ENCODE data around the gene FOXL3.

Gene FOXL3

GRCh38 chr7:300546-301290, 10.7 kb downstream of the FOXL3 start:
- no peak for DNase-seq (ENCODE audit: low read depth in 2 of 2, low spot score in 1 of 2)

DNA sequence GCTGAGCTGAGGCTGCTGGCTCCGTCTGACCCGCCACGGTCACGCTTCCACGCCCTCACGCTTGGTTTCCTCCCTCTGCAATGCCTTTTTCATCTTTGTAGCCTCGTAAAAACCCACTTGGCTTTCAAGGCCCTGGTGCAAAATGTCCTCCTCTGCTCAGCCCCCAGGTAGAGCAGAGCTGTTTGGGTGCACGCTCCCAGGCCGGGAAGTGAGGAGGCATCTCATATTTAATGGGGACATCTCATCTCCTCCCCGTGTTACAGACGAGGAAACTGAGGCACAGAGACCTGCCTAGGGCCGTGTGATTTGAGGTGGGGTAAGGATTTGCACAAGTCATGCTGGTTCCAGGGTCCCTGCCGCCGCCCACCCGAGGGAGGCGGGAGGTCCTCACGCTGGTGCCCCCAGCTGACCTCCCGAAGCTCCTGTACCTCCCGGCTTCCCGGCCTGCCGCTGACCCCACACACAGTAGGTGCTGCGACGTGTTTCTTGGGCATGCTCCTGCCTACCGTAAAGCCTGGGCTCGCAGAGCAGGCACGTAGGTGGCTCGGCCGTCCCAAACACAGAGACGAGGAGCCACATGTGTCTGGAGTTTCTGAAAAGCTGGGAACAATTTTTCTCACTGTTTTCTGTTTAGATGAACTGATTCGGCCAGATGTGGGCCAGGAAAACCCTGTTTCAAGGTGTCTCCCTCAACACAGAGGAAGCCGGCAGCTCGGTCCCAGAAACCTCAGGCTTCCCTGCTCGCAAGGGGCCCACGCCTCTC, 11.5 kb downstream of the FOXL3 start:
- no peak for DNase-seq (ENCODE audit: low read depth in 2 of 2, low spot score in 1 of 2)

DNA sequence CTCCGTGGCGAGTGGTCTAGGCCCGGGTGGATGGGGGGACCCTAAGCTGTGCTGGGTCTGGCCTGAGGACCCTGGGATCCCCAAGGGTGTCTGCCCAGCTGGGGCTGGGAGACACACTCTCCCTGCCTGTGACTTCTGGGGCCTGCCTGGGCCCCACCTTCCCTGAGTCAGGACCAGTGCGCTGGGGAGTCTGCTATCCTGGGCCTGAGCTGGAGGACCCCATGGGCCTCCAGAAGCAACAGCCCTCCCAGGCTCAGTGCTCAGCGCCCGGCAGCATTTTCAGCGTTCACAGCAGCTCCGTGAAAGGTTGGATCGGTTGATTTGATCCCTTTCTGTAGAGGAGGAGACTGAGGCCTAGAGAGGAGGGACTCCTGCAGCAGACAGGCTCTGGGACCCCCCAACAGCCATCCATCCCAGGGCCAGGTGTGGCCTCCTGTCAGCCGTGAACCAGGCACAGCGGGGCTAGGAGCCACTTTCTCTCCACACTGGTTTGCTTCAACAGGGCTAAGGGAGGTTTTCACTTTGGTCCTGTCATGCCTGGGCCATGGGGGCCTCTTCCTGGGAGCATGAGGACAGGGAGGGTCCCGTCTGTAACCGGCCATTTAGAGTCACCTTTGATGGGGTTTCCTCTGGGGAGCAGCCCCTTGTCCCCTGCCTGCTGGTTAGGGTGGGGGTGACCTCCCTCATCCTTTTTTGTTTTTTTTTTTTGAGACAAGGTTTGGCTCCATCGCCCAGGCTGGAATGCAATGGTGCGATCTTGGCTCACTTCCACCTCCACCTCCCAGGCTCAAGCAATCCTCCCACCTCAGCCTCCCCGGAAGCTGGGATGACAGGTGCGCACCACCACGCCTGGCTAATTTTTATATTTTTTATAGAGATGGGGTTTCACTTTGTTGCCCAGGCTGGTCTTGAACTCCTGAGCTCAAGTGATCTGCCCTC, 12.4 kb downstream of the FOXL3 start:
- DNase-seq (ENCODE audit: low read depth in 2 of 2, low spot score in 1 of 2), result no peak

- DNase-seq (ENCODE audit: low read depth in 2 of 2, low spot score in 1 of 2), result no peak
These were observed 13.5 kb downstream of the FOXL3 start for GRCh38 chr7:303425-303824.

DNA sequence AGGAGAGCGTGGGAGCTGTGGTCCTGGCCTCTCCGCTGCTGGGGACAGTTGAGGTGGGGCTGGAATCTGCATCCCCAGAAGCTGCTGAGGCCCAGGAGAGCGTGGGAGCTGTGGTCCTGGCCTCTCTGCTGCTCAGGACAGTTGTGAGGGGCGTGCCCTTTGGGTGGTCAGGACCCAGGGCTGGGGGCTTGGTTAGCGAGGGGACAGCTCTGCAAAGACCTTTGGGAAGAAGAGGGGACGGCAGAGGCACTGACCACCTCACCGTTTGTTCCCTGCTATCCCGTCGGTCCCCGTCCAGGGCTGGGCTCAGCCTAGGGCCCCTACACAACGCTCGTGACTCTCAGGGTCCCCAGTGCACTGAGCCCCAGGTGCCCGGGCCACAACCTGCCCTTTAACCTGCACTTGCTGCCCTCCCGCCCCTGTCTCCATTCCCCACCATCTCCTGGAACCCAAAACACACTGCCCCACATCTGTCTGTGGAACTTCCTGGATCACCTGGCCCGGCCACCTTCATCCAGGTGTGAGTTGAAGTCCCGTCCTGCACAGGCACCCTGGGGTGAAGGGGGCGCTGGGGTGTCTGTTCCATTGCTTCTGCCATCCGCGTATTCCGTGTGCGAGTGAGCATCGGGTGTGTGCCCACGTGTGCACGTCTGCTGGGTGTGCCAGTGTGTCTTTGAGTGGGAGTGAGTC, 14.1 kb downstream of the FOXL3 start:
- no peak for DNase-seq (ENCODE audit: low read depth in 2 of 2, low spot score in 1 of 2)

- no peak for DNase-seq (ENCODE audit: low read depth in 2 of 2, low spot score in 1 of 2)
These were observed 14.8 kb downstream of the FOXL3 start for GRCh38 chr7:304574-305409.

- no peak for DNase-seq (ENCODE audit: low read depth in 2 of 2, low spot score in 1 of 2)
These were observed 15.6 kb downstream of the FOXL3 start for GRCh38 chr7:305410-306151.

- DNase-seq (ENCODE audit: low read depth in 2 of 2, low spot score in 1 of 2), result no peak
These were observed 18.0 kb downstream of the FOXL3 start for GRCh38 chr7:307970-308369.

- no peak for DNase-seq (ENCODE audit: low read depth in 2 of 2, low spot score in 1 of 2)
These were observed 19.7 kb downstream of the FOXL3 start for GRCh38 chr7:309586-310228.

DNA sequence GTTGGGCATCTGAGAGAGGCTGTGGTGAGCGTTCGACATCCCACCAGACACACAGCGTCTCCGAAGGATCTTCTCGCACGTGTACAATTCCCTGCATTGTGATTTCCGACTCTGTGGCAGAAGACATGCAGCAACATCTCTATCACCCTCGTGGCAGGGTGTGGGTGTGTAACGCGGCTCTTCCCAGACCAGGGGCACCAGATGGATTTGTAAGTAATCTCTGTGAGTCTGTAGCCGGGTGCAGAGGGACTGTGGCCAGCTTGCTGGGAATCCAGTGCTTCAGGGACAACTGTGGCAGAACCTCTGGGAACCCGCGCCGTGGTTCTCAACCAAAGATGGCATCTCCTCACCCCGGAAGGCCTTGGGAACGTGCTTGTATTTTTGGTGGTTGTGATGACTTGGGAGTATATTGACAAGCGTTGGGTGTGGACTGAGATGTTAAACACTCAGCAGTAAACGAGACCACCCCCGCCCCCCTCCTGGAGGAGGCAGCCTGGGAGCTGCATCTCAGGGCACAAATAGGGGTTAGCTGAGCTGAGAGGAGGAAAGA, 21.2 kb downstream of the FOXL3 start:
- DNase-seq (ENCODE audit: low read depth in 2 of 2, low spot score in 1 of 2), result no peak

DNA sequence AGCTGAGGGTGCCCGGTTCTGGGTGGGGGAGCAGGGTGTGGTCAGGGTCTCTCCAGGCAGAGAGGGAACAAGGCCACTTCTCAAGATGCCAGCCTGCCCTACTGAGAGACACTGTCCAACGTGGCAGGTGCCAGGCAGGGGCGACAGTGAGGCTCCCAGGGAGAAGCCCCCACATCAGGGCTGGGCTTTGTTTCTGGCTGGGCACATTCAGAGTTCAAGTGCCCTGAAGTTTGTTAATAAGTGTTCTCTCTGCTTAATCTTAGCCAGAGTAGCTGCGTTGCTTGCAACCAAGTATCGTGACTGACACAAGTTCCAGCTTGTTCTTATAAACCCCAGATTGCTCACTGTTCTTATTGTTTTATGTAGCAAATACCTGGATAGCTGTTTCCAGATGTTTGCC, 21.8 kb downstream of the FOXL3 start:
- no peak for DNase-seq (ENCODE audit: low read depth in 2 of 2, low spot score in 1 of 2)

DNA sequence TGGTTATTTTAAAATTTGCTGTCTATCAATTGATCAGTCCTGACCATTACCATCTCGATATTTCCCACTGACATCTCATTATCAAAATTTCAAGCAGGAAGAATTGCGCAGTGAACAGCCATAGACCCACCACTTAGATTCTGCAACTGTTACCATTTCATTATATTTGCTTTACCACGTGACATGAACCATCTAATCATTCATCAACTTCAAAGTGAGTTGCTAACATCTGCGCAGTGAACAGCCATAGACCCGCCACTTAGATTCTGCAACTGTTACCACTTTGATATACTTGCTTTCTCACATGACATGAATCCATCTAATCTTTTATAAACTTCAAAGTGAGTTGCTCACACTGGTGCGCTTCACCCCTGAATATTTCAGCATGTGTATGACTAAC, 22.5 kb downstream of the FOXL3 start:
- no peak for DNase-seq (ENCODE audit: low read depth in 2 of 2, low spot score in 1 of 2)

GRCh38 chr7:314853-315252, 24.9 kb downstream of the FOXL3 start:
- DNase-seq (ENCODE audit: low read depth in 2 of 2, low spot score in 1 of 2), result no peak

- no peak for DNase-seq (ENCODE audit: low read depth in 2 of 2, low spot score in 1 of 2)
These were observed 25.7 kb downstream of the FOXL3 start for GRCh38 chr7:315516-316265.

DNA sequence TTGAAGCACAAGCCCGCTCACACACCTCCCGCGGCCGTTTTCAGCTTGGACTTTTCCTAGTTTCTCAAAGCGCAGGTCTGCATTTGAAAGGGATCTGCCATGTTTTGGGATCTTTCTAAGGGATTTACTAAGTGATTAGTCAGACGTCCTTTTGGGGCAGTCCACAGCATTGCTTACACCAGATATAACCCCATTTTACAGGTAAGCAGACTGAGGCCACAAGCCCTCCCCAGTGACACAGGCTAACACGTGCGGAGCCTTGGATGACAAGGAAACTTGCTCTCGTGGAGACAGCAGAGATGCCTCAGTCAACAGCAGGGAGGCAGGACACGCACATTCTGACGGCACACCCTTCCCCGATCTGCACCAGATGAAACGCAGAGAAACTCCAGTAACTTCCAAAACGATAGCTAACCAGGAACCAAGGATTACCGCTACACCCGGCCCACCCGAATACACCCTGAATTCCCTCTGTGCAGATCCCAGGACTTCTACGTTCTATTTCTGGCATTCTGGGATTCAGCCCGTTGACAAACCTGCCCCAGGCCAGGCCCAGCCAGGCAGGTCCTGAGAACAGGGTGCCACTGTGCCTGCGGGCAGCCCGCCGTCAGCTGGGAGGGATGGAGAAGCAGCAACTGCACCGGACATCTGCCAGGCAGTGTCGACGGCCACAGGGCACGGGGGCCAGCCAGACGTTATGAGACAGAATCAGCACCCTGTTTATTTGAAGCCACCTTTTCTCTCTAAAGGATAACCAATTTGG, 27.9 kb downstream of the FOXL3 start:
- DNase-seq (ENCODE audit: low read depth in 2 of 2, low spot score in 1 of 2), result no peak

GRCh38 chr7:318476-318875, 28.5 kb downstream of the FOXL3 start:
- DNase-seq (ENCODE audit: low read depth in 2 of 2, low spot score in 1 of 2), result no peak

Measured in stimulated activated CD8-positive, alpha-beta memory T cell treated with anti-CD3 and anti-CD28 coated beads, Interleukin-4, amount 100 ng/mL, for 4 hours (primary cell).